GM12878 (cell line): ENCODE measurements around the gene GABRB1. TPM values are rescaled to one million over a fixed set of nuclear protein-coding genes. Genes with fewer than 3 reads are reported as not detected.

ENCODE experiments used
- ATAC-seq: fragments of 200-7000 bp; cut with Tn5 transposase; 3 replicates; pipeline ENCODE4 v1.9.1; 2020; ENCODE audit warnings: mild to moderate bottlenecking, moderate library complexity
- BruUV-seq: library from RNA; stranded (reverse); fragments of 400-500 nt; replicated peaks from 2 replicates; lab custom pipeline; 2021; lab: Mats Ljungman, UMichigan
- CTCF ChIA-PET: fragments of 300-600 bp; sonication (Branson Sonifier 250); formaldehyde crosslinking; extraction: SDS; loops from one replicate; lab custom pipeline; 2021; ENCODE audit warnings: inconsistent platforms; lab: Yijun Ruan, JAX
- POLR2A ChIA-PET: fragments of 350-600 bp; formaldehyde crosslinking; extraction: SDS; loops from one replicate; lab custom pipeline; 2021; ENCODE audit warnings: inconsistent platforms; lab: Charles Lee
- RAD21 ChIA-PET: fragments of 300-600 bp; sonication (Branson Sonifier 250); formaldehyde crosslinking; loops from one replicate; lab custom pipeline; 2023; ENCODE audit warnings: antibody characterized with exemption; ENCODE audit not compliant: unreplicated experiment; lab: Charles Lee
- SMC1A ChIA-PET: fragments of 300-600 bp; sonication (Branson Sonifier 250); formaldehyde crosslinking; loops from one replicate; lab custom pipeline; 2023; ENCODE audit not compliant: unreplicated experiment, uncharacterized antibody; lab: Charles Lee
- DNase-seq: peaks from one replicate; pipeline ENCODE4 v3.0.0-alpha.2; 2011; ENCODE audit warnings: low read depth, low spot score
- FAIRE-seq: peaks from 3 replicates; lab custom pipeline; 2011; peaks lifted over from hg19 to GRCh38; lab: Jason Lieb, UNC
- H2AFZ ChIP-seq: 2 replicates; pipeline ENCODE4 v1.6.0; 2011; ENCODE audit warnings: low read depth, low read length, control low read depth; ENCODE audit not compliant: control insufficient read depth
- H3K27ac ChIP-seq: 2 replicates; pipeline ENCODE4 v1.5.1; 2011; ENCODE audit warnings: control low read depth; ENCODE audit not compliant: control insufficient read depth, insufficient read depth
- H3K27me3 ChIP-seq, 2 experiments: replicated peaks in 1 of 2; 2 replicates each; pipeline versions ENCODE4 v1.6.0 to v1.6.1; 2011; ENCODE audit warnings: low read length in 1 of 2; ENCODE audit not compliant: control insufficient read depth in 2 of 2, insufficient read depth in 2 of 2
- H3K36me3 ChIP-seq, 2 experiments: 2 replicates each; pipeline ENCODE4 v1.5.1; 2011; ENCODE audit warnings: low read length in 1 of 2; ENCODE audit not compliant: control insufficient read depth in 2 of 2, insufficient read depth in 2 of 2
- H3K4me1 ChIP-seq: 2 replicates; pipeline ENCODE4 v1.6.1; 2011; ENCODE audit warnings: mild to moderate bottlenecking, low read length, moderate library complexity, mixed read lengths; ENCODE audit not compliant: control insufficient read depth, insufficient read depth
- H3K4me2 ChIP-seq: 2 replicates; pipeline ENCODE4 v1.6.0; 2011; ENCODE audit warnings: control low read depth; ENCODE audit not compliant: control insufficient read depth, insufficient read depth
- H3K4me3 ChIP-seq: fragments of 200-600 bp; sonication (generic); 2 replicates; pipeline ENCODE4 v1.5.1; 2016
- H3K79me2 ChIP-seq: 2 replicates; pipeline ENCODE4 v1.6.0; 2011; ENCODE audit warnings: low read length; ENCODE audit not compliant: control insufficient read depth, insufficient read depth
- H3K9ac ChIP-seq: 2 replicates; pipeline ENCODE4 v1.8.0; 2011; ENCODE audit warnings: low read length, control low read depth, mixed read lengths; ENCODE audit not compliant: control insufficient read depth, insufficient read depth
- H3K9me3 ChIP-seq: replicated peaks from 3 replicates; pipeline ENCODE4 v1.5.1; 2011; ENCODE audit warnings: mild to moderate bottlenecking, low read length; ENCODE audit not compliant: control insufficient read depth, insufficient read depth
- H4K20me1 ChIP-seq: 2 replicates; pipeline ENCODE4 v1.6.0; 2011; ENCODE audit not compliant: control insufficient read depth, insufficient read depth
- E4F1 ChIP-seq: fragments of 450-650 bp; IDR thresholded peaks from 2 replicates; pipeline ENCODE4 v1.6.1; 2018; ENCODE audit warnings: borderline replicate concordance, mild to moderate bottlenecking; ENCODE audit not compliant: partially characterized antibody
- GABPA ChIP-seq: IDR thresholded peaks from 2 replicates; pipeline ENCODE4 v1.6.1; 2014; ENCODE audit warnings: antibody characterized with exemption, low read depth, mild to moderate bottlenecking, inconsistent platforms
- KDM1A ChIP-seq: fragments of 200-600 bp; sonication (generic); IDR thresholded peaks from 2 replicates; pipeline ENCODE4 v1.6.1; 2016; ENCODE audit warnings: borderline replicate concordance
- MXI1 ChIP-seq: fragments of 150-350 bp; IDR thresholded peaks from 2 replicates; pipeline ENCODE4 v1.6.1; 2011; ENCODE audit warnings: low read depth, mild to moderate bottlenecking, inconsistent platforms, low read length, improper control_type of control experiment
- RBBP5 ChIP-seq: fragments of 200-600 bp; sonication (generic); conservative IDR thresholded peaks from 2 replicates; pipeline ENCODE4 v1.6.1; 2016
- ZZZ3 ChIP-seq: IDR thresholded peaks from 2 replicates; pipeline ENCODE4 v1.6.1; 2011; ENCODE audit warnings: low read depth; ENCODE audit not compliant: control insufficient read depth, insufficient read length
- WGBS: methylation state at CpG from one replicate; pipeline ENCODE4 v1.1.6; 2016; ENCODE audit warnings: low lambda C conversion rate; ENCODE audit not compliant: insufficient replicate concordance, insufficient coverage; ENCODE audit errors: missing lambda C conversion rate; 5-methylcytosine and 5-hydroxymethylcytosine counted together
- in situ Hi-C: fragments of 300-500 bp; cut with MboI; formaldehyde crosslinking; loops from 9 replicates; pipeline ENCODE4 v1.14.3; 2018; ENCODE audit warnings: mixed read lengths
- intact Hi-C: fragments of 100-400 bp; cut with micrococcal nuclease; formaldehyde crosslinking; loops from one replicate; pipeline ENCODE4 v1.14.2; 2022; ENCODE audit not compliant: unreplicated experiment
- polyA plus RNA-seq, 11 experiments: library from polyadenylated mRNA; depleted of rRNA in 4 of 11; unstranded in 6 of 11; stranded (reverse) in 5 of 11; fragments of >200 nt; fragmentation: Nextera tagmentation in 4 of 11; fragmentation: Illumina TruSeq in 1 of 11; extraction: Ambion mirVana in 4 of 11; extraction: Trizol in 1 of 11; gene quantifications; 1 replicate in 1 of 11; 2 replicates in 10 of 11; pipeline versions ENCODE4 v1.2.1 to v1.2.3, GENCODE V29; 2011 to 2016; ENCODE audit warnings: inconsistent platforms in 2 of 11, missing spikeins in 2 of 11, low read depth in 1 of 11
- total RNA-seq, 4 experiments: library from RNA; depleted of rRNA in 3 of 4; stranded (reverse); fragments of >200 nt in 3 of 4; fragmentation: Illumina TruSeq in 1 of 4; extraction: Trizol in 1 of 4; gene quantifications; 2 replicates each; pipeline versions ENCODE4 v1.2.1 to v1.2.3, GENCODE V29; 2013 to 2021

GABRB1 gene
- total and polyA plus RNA-seq, 10 of the 15 experiments (the other 5 are each of a cell fraction or from before 2014, with no cell fraction given): 0.13 to 0.92 TPM; not detected in 8

GRCh38 chr4:47217884-47218283 lies 186.5 kb downstream of the GABRB1 start:
- TF ChIP-seq GABPA: no peak
- TF ChIP-seq RBBP5: no peak
- no peak for TF ChIP-seq ZZZ3
- no peak for TF ChIP-seq MXI1
- no peak for TF ChIP-seq KDM1A
- TF ChIP-seq E4F1: no peak
- H3K9me3 ChIP-seq: no peaks in the 10 kb centered on the region
- no peak for FAIRE-seq
- no peak overlapping the region for H3K27ac ChIP-seq
- WGBS: 0% methylated on average over 1 of the region's 1 CpG
- no peak for ATAC-seq
- no peak overlapping the region for H3K9ac ChIP-seq
- no peaks in the 10 kb centered on the region for H3K36me3 ChIP-seq
- no TSS peak for BruUV-seq
- ChIA-PET CTCF (interaction anchor here (0.8 kb wide), 1 partner anchor 184 kb away, joined by 3 read pairs; no protein-coding TSS in a partner anchor), SMC1A (interaction anchor here (0.8 kb wide), 1 partner anchor 12 kb away, joined by 3 read pairs; no protein-coding TSS in a partner anchor), POLR2A (no interaction called here), RAD21 (no interaction called here)
- H4K20me1 ChIP-seq: no peaks in the 10 kb centered on the region
- no peak for DNase-seq
- in situ Hi-C loops (no loop called here), intact Hi-C loops (no loop called here)
- H3K4me2 ChIP-seq: no peak overlapping the region
- H2AFZ ChIP-seq: no peak overlapping the region
- H3K79me2 ChIP-seq: no peaks in the 10 kb centered on the region
- no peaks in the 10 kb centered on the region for H3K4me1 ChIP-seq
- no peaks in the 10 kb centered on the region; a peak in 1 of 4 replicates for H3K27me3 ChIP-seq
- H3K4me3 ChIP-seq: no peak overlapping the region
